HFF-Myc (cell line): ENCODE measurements around the gene ACP3.
"Not testable (repeated sequence)": the region's sequence is repeated elsewhere in the genome, so short reads cannot be mapped to it uniquely, and the experiment has no call there.

Experiments
- DNase-seq: peaks from one replicate; pipeline ENCODE4 v3.0.0-alpha.2; 2011; ENCODE audit warnings: low read depth; ENCODE audit errors: extremely low read depth
- H3K4me3 ChIP-seq: replicated peaks from 2 replicates; pipeline ENCODE4 v1.5.1; 2011; ENCODE audit warnings: low read depth, mild to moderate bottlenecking, control low read depth, low read length
- CTCF ChIP-seq: IDR thresholded peaks from 2 replicates; pipeline ENCODE4 v1.5.1; 2012; ENCODE audit warnings: mild to moderate bottlenecking, low read depth, low read length, control low read depth; ENCODE audit errors: missing control alignments

Gene ACP3

GRCh38 chr3:132386259-132386658 is 69.1 kb downstream of the ACP3 start:
- no peak for DNase-seq
- no peak overlapping the region for H3K4me3 ChIP-seq
- no peak for TF ChIP-seq CTCF

GRCh38 chr3:132392675-132393074 is 75.5 kb downstream of the ACP3 start:
- not testable (repeated sequence) for DNase-seq, H3K4me3 ChIP-seq

- no peak for DNase-seq
- no peak overlapping the region for H3K4me3 ChIP-seq
- no peak for TF ChIP-seq CTCF
These were observed 77.1 kb downstream of the ACP3 start for GRCh38 chr3:132394320-132394719.

- H3K4me3 ChIP-seq, result no peak overlapping the region
- no peak for TF ChIP-seq CTCF
- DNase-seq, result no peak
These were observed 77.9 kb downstream of the ACP3 start for GRCh38 chr3:132395126-132395525.

DNA sequence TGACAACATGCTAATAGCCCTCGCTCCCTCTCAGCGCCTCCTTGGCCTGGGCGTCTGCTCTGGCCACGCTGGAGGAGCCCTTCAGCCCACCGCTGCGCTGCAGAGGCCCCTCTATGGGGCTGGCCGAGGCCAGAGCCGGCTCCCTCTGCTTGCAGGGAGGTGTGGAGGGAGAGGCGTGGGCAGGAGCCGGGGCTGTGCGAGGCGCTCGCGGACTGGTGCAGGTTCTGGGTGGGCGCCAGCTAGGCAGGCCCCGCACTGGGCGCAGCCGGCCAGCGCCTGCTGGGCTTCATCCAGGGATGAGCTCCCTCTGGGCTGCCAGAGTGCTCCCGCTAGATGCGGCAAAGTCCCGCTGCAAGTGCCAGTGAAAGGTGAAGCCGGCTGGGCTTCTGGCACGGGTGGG is 79.0 kb downstream of the ACP3 start:
- no peak for DNase-seq
- H3K4me3 ChIP-seq, result no peak overlapping the region
- no peak for TF ChIP-seq CTCF

GRCh38 chr3:132396776-132397175 is 79.6 kb downstream of the ACP3 start:
- H3K4me3 ChIP-seq, DNase-seq: not testable (repeated sequence)

- H3K4me3 ChIP-seq, result no peak overlapping the region
- DNase-seq, result no peak
These were observed 82.1 kb downstream of the ACP3 start for GRCh38 chr3:132399054-132399929.

More at GRCh38 chr3:132399054-132399929, 82.1 kb downstream of the ACP3 start:
- TF ChIP-seq CTCF, result peak; percentile 77
